Osteocyte (in vitro differentiated cells): ENCODE data around the gene NPAS2. TPM values are rescaled to one million over a fixed set of nuclear protein-coding genes. Genes with fewer than 3 reads are reported as not detected.
A peak's percentile ranks its signal among the peaks of the same experiment; 100 is the strongest.

ENCODE experiments used
- DNase-seq: peaks from one replicate; pipeline ENCODE4 v3.0.0; 2021; ENCODE audit warnings: mixed read lengths; ENCODE audit not compliant: unreplicated experiment; ENCODE audit errors: extremely low spot score
- H3K27ac Mint-ChIP-seq: one replicate; pipeline ENCODE4 v1.8.0; 2021; ENCODE audit warnings: mild to moderate bottlenecking, mixed read lengths; ENCODE audit not compliant: unreplicated experiment
- H3K27me3 Mint-ChIP-seq: one replicate; pipeline ENCODE4 v1.8.0; 2021; ENCODE audit warnings: mixed read lengths; ENCODE audit not compliant: unreplicated experiment
- H3K36me3 Mint-ChIP-seq: one replicate; pipeline ENCODE4 v1.8.0; 2021; ENCODE audit warnings: mixed read lengths; ENCODE audit not compliant: unreplicated experiment
- H3K4me1 Mint-ChIP-seq: one replicate; pipeline ENCODE4 v1.8.0; 2021; ENCODE audit warnings: mixed read lengths; ENCODE audit not compliant: unreplicated experiment
- H3K4me3 Mint-ChIP-seq: one replicate; pipeline ENCODE4 v1.8.0; 2021; ENCODE audit warnings: mild to moderate bottlenecking, moderate library complexity, mixed read lengths; ENCODE audit not compliant: unreplicated experiment
- H3K9me3 Mint-ChIP-seq: one replicate; pipeline ENCODE4 v1.8.0; 2021; ENCODE audit warnings: mixed read lengths; ENCODE audit not compliant: unreplicated experiment
- total RNA-seq: library from RNA; stranded (reverse); gene quantifications from 2 replicates; pipeline ENCODE4 v1.2.1, GENCODE V29; 2021
- TF ChIP-seq, protein P1 (sequence below): fragments of 200-600 bp; sonication (generic); IDR thresholded peaks from 2 replicates; pipeline ENCODE4 v1.5.0; 2021; ENCODE audit warnings: antibody characterized with exemption, mild to moderate bottlenecking, moderate library complexity

Gene NPAS2
- total RNA-seq, 1 donor from 2014 or later = 16.6 TPM

DNA sequence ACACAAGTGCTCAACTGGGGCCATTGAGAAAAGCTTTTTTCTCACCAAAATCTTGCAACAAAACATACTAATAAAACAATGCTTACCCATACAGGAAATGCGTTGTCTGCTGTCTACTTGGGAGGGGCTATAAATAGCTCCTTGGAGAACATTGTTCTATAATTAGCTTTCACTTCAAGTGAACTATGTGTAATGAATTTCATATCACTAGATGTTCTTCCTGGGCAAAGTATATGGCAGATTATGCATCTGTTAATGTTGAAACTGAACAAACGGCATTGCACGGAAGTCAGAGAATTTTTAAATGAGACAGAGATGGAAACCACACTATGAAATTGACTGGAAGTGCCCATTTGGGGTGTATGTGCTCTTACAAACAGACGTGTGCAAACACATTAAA, 6.4 kb upstream of the NPAS2 start:
- Mint-ChIP-seq H3K9me3 (peaks cover 8% of the 10 kb centered on the region), H3K27ac (no peak overlapping the region), H3K4me3 (no peak overlapping the region), H3K36me3 (no peaks in the 10 kb centered on the region), H3K4me1 (peaks cover 17% of the 10 kb centered on the region), H3K27me3 (peaks cover 9% of the 10 kb centered on the region)
- TF ChIP-seq, protein P1, sequence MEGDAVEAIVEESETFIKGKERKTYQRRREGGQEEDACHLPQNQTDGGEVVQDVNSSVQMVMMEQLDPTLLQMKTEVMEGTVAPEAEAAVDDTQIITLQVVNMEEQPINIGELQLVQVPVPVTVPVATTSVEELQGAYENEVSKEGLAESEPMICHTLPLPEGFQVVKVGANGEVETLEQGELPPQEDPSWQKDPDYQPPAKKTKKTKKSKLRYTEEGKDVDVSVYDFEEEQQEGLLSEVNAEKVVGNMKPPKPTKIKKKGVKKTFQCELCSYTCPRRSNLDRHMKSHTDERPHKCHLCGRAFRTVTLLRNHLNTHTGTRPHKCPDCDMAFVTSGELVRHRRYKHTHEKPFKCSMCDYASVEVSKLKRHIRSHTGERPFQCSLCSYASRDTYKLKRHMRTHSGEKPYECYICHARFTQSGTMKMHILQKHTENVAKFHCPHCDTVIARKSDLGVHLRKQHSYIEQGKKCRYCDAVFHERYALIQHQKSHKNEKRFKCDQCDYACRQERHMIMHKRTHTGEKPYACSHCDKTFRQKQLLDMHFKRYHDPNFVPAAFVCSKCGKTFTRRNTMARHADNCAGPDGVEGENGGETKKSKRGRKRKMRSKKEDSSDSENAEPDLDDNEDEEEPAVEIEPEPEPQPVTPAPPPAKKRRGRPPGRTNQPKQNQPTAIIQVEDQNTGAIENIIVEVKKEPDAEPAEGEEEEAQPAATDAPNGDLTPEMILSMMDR = no peak
- no peak for DNase-seq

DNA sequence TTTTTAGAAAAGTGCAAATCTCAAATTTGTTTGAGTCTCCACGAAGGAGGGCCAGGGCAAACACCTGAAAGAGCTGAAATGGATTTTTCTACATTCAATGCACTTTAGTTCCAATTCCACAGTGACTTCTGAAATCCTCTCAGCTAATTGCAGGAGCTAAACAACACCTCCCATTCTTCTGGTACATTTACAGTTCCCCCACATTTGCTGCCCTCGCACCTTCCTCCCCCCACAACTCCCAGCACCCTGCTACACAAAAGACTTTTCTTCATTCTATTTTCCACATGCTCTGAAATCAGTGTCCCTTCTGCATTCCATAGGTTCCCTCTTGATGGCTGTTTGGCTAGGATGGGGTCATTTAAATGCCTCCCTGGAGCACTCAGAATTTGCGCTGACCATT, 5.9 kb upstream of the NPAS2 start:
- no peak overlapping the region for H3K27ac Mint-ChIP-seq

DNA sequence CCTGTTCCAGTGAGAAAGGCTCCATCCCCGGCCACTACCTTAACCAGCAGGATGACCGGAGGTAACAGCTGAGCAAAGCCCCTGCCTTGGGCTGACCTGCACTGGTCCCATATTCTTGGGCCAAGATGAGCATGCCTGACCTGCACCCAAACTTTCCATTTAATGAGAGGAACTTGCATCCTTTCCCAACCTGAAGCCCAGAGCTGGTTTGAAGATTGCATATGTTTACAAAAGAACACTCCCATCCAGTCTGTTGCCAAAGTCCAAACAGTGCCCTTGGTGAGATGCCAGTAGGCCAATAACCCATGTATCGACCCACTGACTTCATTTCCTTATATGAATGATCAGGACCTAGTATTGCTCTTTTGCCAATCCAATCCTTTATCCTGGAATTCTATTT, 5.5 kb upstream of the NPAS2 start:
- no peak overlapping the region for H3K27ac Mint-ChIP-seq
- H3K4me1 Mint-ChIP-seq = peaks cover 20% of the 10 kb centered on the region
- H3K27me3 Mint-ChIP-seq = peaks cover 6% of the 10 kb centered on the region

More for the DNA sequence above, 5.9 kb upstream of the NPAS2 start:
- Mint-ChIP-seq H3K4me1 (peaks cover 19% of the 10 kb centered on the region), H3K27me3 (peaks cover 7% of the 10 kb centered on the region), H3K4me3 (no peak overlapping the region), H3K36me3 (no peaks in the 10 kb centered on the region), H3K9me3 (peaks cover 8% of the 10 kb centered on the region)
- TF ChIP-seq, protein P1 = no peak
- no peak for DNase-seq

DNA sequence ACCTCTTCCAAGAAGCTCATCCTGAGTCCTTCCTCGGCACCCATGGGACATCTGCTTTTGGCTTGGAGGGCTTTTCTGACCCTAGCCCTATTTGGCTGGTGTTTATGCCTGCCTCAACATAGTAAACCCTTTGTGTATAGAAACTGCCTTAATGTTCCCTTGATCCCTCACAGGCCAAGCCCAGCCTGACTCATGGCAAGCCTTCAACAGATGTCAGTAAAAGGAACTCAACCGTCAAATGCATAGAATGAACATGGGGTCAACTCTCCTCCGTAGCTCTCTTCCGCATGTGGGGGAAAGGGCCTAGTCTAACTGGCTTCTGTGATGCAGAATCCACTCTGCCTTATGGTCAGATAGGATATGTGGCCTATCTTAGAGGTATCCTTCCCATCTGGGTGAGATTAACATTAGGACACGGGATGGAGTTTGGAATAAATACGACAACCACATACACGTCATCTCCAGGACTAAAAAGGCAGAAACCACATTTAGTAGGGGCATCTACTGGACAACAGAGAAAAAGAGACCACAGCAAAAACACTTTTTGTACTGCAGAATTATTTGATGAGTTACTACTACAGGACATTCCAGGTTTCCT, 2.5 kb upstream of the NPAS2 start:
- no peaks in the 10 kb centered on the region for H3K27me3 Mint-ChIP-seq
- no peaks in the 10 kb centered on the region for H3K36me3 Mint-ChIP-seq
- H3K27ac Mint-ChIP-seq = peak overlapping the region; percentile 86
- H3K4me3 Mint-ChIP-seq = no peak overlapping the region
- TF ChIP-seq, protein P1 = no peak
- H3K4me1 Mint-ChIP-seq = peaks cover 36% of the 10 kb centered on the region
- DNase-seq = no peak
- no peaks in the 10 kb centered on the region for H3K9me3 Mint-ChIP-seq

More for the DNA sequence above, 5.5 kb upstream of the NPAS2 start:
- H3K9me3 Mint-ChIP-seq = peaks cover 8% of the 10 kb centered on the region
- H3K4me3 Mint-ChIP-seq = no peak overlapping the region
- H3K36me3 Mint-ChIP-seq = no peaks in the 10 kb centered on the region
- no peak for DNase-seq
- TF ChIP-seq, protein P1 = no peak

DNA sequence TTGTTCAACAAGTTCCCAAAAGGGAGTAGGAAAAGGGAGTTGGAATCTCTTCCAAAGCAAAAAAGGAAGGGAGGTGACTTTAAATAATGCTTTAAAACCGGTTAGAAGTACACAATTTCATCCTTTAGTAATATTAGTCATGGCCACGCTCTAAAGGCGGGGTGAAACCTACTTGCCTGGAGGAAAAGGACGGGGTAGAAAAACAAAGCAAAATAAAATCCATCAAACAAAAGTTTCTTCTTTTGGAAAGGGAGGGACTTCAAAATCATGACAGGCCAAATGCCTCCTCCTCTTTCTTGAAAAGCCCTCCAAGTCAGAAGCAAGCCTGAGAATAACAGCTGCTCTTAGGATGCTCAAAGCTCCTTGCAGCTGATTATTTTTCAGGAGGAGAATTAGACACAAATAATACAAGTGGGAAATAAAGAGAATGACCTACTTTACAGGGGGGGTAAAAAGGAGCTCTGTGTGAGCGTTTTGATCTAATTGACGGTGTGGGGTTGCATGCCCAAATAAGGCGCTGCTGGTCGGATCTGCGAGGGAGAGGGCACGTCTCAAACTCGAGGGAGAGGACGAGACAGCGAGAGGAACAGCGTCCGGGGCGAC, 1.8 kb upstream of the NPAS2 start:
- H3K27ac Mint-ChIP-seq = peak overlapping the region; percentile 86
- peaks cover 41% of the 10 kb centered on the region for H3K4me1 Mint-ChIP-seq
- TF ChIP-seq, protein P1 = no peak
- H3K9me3 Mint-ChIP-seq = no peaks in the 10 kb centered on the region
- no peak for DNase-seq
- H3K36me3 Mint-ChIP-seq = no peaks in the 10 kb centered on the region
- peak overlapping the region; percentile 82 for H3K4me3 Mint-ChIP-seq
- no peaks in the 10 kb centered on the region for H3K27me3 Mint-ChIP-seq
